Epithelial cell of proximal tubule (primary cell): ENCODE measurements around the gene OPCML. TPM values are rescaled to one million over a fixed set of nuclear protein-coding genes. Genes with fewer than 3 reads are reported as not detected.

Experiments used
- DNase-seq: peaks from one replicate; pipeline ENCODE4 v3.0.0-alpha.2; 2011; ENCODE audit warnings: low read depth
- H3K4me3 ChIP-seq: 2 replicates; pipeline ENCODE4 v1.5.1; 2011; ENCODE audit warnings: low read depth, mild to moderate bottlenecking, low read length
- CTCF ChIP-seq: conservative IDR thresholded peaks from 2 replicates; pipeline ENCODE4 v1.5.1; 2012; ENCODE audit warnings: low read depth, mild to moderate bottlenecking, low read length
- total RNA-seq: library from RNA; depleted of rRNA; stranded (reverse); fragments of >200 nt; gene quantifications from 2 replicates; pipeline ENCODE4 v1.2.3, GENCODE V29; 2015

Gene OPCML
- total RNA-seq, 1 donor from 2014 or later = not detected

GRCh38 chr11:133545199-133545803 lies 13.0 kb upstream of the OPCML start:
- no peak for TF ChIP-seq CTCF
- DNase-seq = no peak
- H3K4me3 ChIP-seq = no peak overlapping the region

- no peak overlapping the region for H3K4me3 ChIP-seq
- DNase-seq = no peak
- no peak for TF ChIP-seq CTCF
Observed at GRCh38 chr11:133541720-133542095, 9.4 kb upstream of the OPCML start.

- no peak for DNase-seq
- no peak for TF ChIP-seq CTCF
- no peak overlapping the region for H3K4me3 ChIP-seq
Observed at GRCh38 chr11:133541021-133541719, 8.9 kb upstream of the OPCML start.

- no peak for TF ChIP-seq CTCF
- H3K4me3 ChIP-seq = no peak overlapping the region
- no peak for DNase-seq
Observed at GRCh38 chr11:133536198-133536597, 3.9 kb upstream of the OPCML start.

GRCh38 chr11:133533205-133533604 lies 904 bp upstream of the OPCML start:
- H3K4me3 ChIP-seq = no peak overlapping the region

GRCh38 chr11:133531458-133531857 lies 843 bp downstream of the OPCML start:
- TF ChIP-seq CTCF = no peak
- DNase-seq = no peak
- H3K4me3 ChIP-seq = no peak overlapping the region

More at GRCh38 chr11:133533205-133533604, 904 bp upstream of the OPCML start:
- DNase-seq = no peak
- TF ChIP-seq CTCF = no peak

GRCh38 chr11:133530501-133530835 lies 1.8 kb downstream of the OPCML start:
- no peak overlapping the region for H3K4me3 ChIP-seq
- TF ChIP-seq CTCF = no peak
- no peak for DNase-seq
